ENCODE measurements around the gene NHSL2. TPM values are rescaled to one million over a fixed set of nuclear protein-coding genes. Genes with fewer than 3 reads are reported as not detected.

NHSL2 gene
- total RNA-seq, 4 donors from 2014 or later = 1.5 to 2.7 (median 2.1) TPM

DNA sequence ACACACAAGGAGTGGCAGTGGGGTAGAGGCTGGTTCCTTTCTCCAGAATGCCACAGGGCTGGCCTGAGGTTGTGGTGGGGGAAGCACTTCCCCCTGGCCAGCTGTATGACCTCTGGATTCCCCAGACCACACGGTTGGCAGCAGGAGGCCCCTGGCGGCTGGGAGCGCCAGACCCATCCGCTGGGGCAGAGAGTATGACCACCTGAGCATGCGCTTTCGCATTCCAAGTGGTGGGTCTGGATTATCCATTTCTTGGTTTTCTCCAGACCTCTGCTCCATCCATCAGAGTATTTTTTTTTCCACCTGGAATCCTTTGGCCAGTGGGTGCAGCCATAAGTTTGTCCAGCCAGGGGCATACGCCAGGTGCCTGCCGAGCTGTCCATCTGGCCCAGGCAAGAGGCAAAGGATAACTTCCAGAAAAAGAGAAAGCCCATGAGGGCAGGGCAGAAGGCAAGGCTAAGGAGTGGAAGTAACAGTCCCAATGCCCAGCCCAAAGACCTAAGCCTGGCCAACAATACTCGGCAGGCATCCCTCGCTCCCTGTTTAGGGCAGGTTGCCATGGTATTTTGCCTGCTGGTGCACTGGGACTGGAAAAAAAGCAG lies 39.3 kb downstream of the NHSL2 start:
- Histone ChIP-seq H3K36me3 (no peaks in the 10 kb centered on the region), H3K27me3 (no peaks in the 10 kb centered on the region), H3K4me3 (no peak overlapping the region), H3K4me1 (peaks cover 0 to 3% of the 10 kb centered on the region in 2 donors), H3K9me3 (no peaks in the 10 kb centered on the region), H3K27ac (no peak overlapping the region)
- no peak for TF ChIP-seq POLR2A (IDR thresholded peaks at IDR 0.05)
- TF ChIP-seq, protein P1, sequence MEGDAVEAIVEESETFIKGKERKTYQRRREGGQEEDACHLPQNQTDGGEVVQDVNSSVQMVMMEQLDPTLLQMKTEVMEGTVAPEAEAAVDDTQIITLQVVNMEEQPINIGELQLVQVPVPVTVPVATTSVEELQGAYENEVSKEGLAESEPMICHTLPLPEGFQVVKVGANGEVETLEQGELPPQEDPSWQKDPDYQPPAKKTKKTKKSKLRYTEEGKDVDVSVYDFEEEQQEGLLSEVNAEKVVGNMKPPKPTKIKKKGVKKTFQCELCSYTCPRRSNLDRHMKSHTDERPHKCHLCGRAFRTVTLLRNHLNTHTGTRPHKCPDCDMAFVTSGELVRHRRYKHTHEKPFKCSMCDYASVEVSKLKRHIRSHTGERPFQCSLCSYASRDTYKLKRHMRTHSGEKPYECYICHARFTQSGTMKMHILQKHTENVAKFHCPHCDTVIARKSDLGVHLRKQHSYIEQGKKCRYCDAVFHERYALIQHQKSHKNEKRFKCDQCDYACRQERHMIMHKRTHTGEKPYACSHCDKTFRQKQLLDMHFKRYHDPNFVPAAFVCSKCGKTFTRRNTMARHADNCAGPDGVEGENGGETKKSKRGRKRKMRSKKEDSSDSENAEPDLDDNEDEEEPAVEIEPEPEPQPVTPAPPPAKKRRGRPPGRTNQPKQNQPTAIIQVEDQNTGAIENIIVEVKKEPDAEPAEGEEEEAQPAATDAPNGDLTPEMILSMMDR (IDR thresholded peaks at IDR 0.05 in 4 of 5, conservative IDR thresholded peaks at IDR 0.05 in 1 of 5) = no peak
- in situ Hi-C loops (cut with MboI; ENCODE audit: low sequenced_read_pairs in 4 of 4) = no loop called here
- DNase-seq (no peak), ATAC-seq (no peak)
- intact Hi-C loops (cut with DNase I; ENCODE audit: low total_unique reads) = no loop called here

DNA sequence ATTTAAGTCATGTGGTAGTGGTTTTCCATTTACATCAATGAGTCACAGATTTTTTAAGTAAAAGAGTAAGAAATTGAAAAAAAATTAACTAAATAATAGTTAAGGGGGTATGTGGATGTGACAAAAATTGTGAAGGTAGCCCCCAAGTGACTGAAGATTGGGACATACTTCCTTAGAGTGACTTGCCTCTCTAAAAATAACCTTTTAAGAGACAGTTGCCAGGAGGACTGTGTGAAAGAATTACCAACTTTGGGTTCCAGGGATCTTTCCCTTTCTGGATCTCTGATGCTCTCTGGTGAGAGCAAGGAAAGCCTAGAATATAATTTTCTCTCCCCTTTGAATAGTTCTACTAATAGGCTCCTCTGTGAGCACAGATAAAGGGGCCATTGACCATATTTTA lies 42.7 kb downstream of the NHSL2 start:
- Histone ChIP-seq H3K4me3 (no peak overlapping the region), H3K9me3 (no peaks in the 10 kb centered on the region), H3K27ac (peak overlapping the region in 1 of 4 donors; percentile 13), H3K27me3 (no peaks in the 10 kb centered on the region), H3K36me3 (no peaks in the 10 kb centered on the region), H3K4me1 (peaks cover 0 to 3% of the 10 kb centered on the region in 2 donors)
- intact Hi-C loops (cut with DNase I; ENCODE audit: low total_unique reads) = no loop called here
- ATAC-seq (peak; percentile 54 to 62), DNase-seq (no peak)
- in situ Hi-C loops (cut with MboI; ENCODE audit: low sequenced_read_pairs in 4 of 4) = no loop called here
- TF ChIP-seq POLR2A (IDR thresholded peaks at IDR 0.05) = no peak
- TF ChIP-seq, protein P1 (IDR thresholded peaks at IDR 0.05 in 4 of 5, conservative IDR thresholded peaks at IDR 0.05 in 1 of 5) = no peak

DNA sequence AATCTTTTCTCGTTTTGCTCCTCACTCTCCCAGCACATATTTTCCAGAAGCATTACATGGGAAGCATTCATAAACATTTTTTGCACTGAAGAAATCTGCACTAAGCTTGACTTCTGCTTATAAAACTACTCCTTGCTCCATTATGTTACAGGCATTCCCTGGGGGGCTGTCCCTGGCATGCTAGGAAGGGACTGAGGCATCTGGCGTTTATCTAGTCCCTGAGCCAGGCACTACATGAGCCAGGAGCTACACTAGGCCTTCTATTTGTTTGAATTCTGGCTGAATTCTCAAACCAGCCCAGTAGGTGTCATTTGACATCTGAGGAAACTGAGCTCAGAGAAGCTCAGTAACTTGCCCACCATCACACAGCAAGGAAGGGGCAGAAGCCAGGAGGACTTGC lies 43.3 kb downstream of the NHSL2 start:
- no peaks in the 10 kb centered on the region for H3K36me3 ChIP-seq
- no peak for TF ChIP-seq POLR2A (IDR thresholded peaks at IDR 0.05)
- TF ChIP-seq, protein P1 (IDR thresholded peaks at IDR 0.05 in 4 of 5, conservative IDR thresholded peaks at IDR 0.05 in 1 of 5) = no peak
- intact Hi-C loops (cut with DNase I; ENCODE audit: low total_unique reads) = no loop called here
- H3K4me3 ChIP-seq = no peak overlapping the region
- ATAC-seq = no peak
- no peaks in the 10 kb centered on the region for H3K27me3 ChIP-seq
- no peaks in the 10 kb centered on the region for H3K9me3 ChIP-seq
- in situ Hi-C loops (cut with MboI; ENCODE audit: low sequenced_read_pairs in 4 of 4) = no loop called here
- peaks cover 0 to 3% of the 10 kb centered on the region in 2 donors for H3K4me1 ChIP-seq
- no peak for DNase-seq
- H3K27ac ChIP-seq = no peak overlapping the region

DNA sequence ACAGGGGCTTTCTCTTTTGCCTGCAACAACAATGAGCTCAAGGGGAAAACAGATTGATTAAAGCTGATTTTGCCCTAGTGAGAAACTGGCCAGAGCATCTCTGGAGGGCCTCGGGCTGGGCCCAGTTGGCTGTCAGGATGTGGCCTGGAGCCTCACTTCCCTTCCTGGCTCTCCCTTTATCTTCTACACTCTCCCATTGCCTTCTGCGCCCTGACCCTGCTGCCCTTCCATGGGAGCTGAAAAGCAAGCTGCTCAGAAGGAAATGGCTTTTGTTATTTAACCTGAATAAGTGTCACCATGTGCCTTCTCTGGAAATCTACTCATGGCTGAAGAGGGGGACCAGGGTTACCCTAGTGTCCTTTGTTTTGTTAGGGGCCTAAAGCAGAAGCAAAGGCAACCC lies 43.8 kb downstream of the NHSL2 start:
- Histone ChIP-seq H3K36me3 (no peaks in the 10 kb centered on the region), H3K27ac (no peak overlapping the region), H3K4me3 (no peak overlapping the region), H3K4me1 (peaks cover 0 to 3% of the 10 kb centered on the region in 2 donors), H3K27me3 (no peaks in the 10 kb centered on the region), H3K9me3 (no peaks in the 10 kb centered on the region)
- in situ Hi-C loops (cut with MboI; ENCODE audit: low sequenced_read_pairs in 4 of 4) (no loop called here), intact Hi-C loops (cut with DNase I; ENCODE audit: low total_unique reads) (no loop called here)
- TF ChIP-seq, protein P1 (IDR thresholded peaks at IDR 0.05 in 4 of 5, conservative IDR thresholded peaks at IDR 0.05 in 1 of 5) = no peak
- no peak for TF ChIP-seq POLR2A (IDR thresholded peaks at IDR 0.05)
- DNase-seq (no peak), ATAC-seq (no peak)
